ENCODE measurements around the gene C9orf78.
A peak's percentile ranks its signal among the peaks of the same experiment; 100 is the strongest.

- TF ChIP-seq CTCF (optimal IDR thresholded peaks at IDR 0.05 in 1 of 3, IDR thresholded peaks at IDR 0.05 in 1 of 3, conservative IDR thresholded peaks at IDR 0.05 in 1 of 3; ENCODE audit: extremely low read depth in 1 of 3, insufficient read depth in 2 of 3, low read length in 3 of 3) (peak in 1 of 3 experiments; percentile 23), EZH2 (IDR thresholded peaks at IDR 0.05; ENCODE audit: low read length) (no peak)
These were observed at the start of gene C9orf78, which contains the start of gene USP20 for GRCh38 chr9:129835128-129835859.
